DND-41 (cell line): Measurements from ENCODE around the gene ASPG.

ENCODE experiments used
- ATAC-seq: fragments of 200-7000 bp; cut with Tn5 transposase; 3 replicates; pipeline ENCODE4 v1.9.1; 2021; ENCODE audit warnings: low read depth; ENCODE audit not compliant: insufficient read depth
- DNase-seq: peaks from one replicate; pipeline ENCODE4 v3.0.0-alpha.2; 2020
- H2AFZ ChIP-seq: 2 replicates; pipeline ENCODE4 v1.6.0; 2012; ENCODE audit warnings: low read depth, low read length
- H3K27ac ChIP-seq: 2 replicates; pipeline ENCODE4 v1.5.1; 2012; ENCODE audit warnings: low read length, inconsistent platforms
- H3K27me3 ChIP-seq: fragments of 200-600 bp; sonication (generic); 2 replicates; pipeline ENCODE4 v1.6.0; 2012; ENCODE audit warnings: low read length, mild to moderate bottlenecking, inconsistent platforms; ENCODE audit not compliant: insufficient read depth, poor library complexity
- H3K36me3 ChIP-seq: 2 replicates; pipeline ENCODE4 v1.5.1; 2012; ENCODE audit warnings: low read length, inconsistent platforms; ENCODE audit not compliant: insufficient read depth
- H3K4me1 ChIP-seq: 2 replicates; pipeline ENCODE4 v1.5.1; 2012; ENCODE audit warnings: mild to moderate bottlenecking, low read length; ENCODE audit not compliant: insufficient read depth
- H3K4me2 ChIP-seq: 2 replicates; pipeline ENCODE4 v1.6.0; 2012; ENCODE audit warnings: mild to moderate bottlenecking, moderate library complexity, low read length, inconsistent platforms; ENCODE audit not compliant: insufficient read depth
- H3K4me3 ChIP-seq, 2 experiments: fragments of 200-600 bp in 1 of 2; shearing (Covaris generic) in 1 of 2; 2 replicates each; pipeline ENCODE4 v1.5.1; 2012 to 2016; ENCODE audit warnings: inconsistent platforms in 2 of 2, low read length in 2 of 2, mild to moderate bottlenecking in 2 of 2, low read depth in 1 of 2, moderate library complexity in 1 of 2
- H3K79me2 ChIP-seq: 2 replicates; pipeline ENCODE4 v1.6.0; 2012; ENCODE audit warnings: low read length, inconsistent platforms; ENCODE audit not compliant: insufficient read depth
- H3K9ac ChIP-seq: 2 replicates; pipeline ENCODE4 v1.6.0; 2012; ENCODE audit warnings: low read depth, mild to moderate bottlenecking, inconsistent platforms, low read length, moderate library complexity
- H3K9me3 ChIP-seq: 2 replicates; pipeline ENCODE4 v1.5.1; 2012; ENCODE audit warnings: low read length, moderate library complexity, mild to moderate bottlenecking, inconsistent platforms; ENCODE audit not compliant: insufficient read depth, severe bottlenecking
- H4K20me1 ChIP-seq: 2 replicates; pipeline ENCODE4 v1.6.0; 2012; ENCODE audit warnings: low read length; ENCODE audit not compliant: insufficient read depth
- CTCF ChIP-seq: IDR thresholded peaks from 2 replicates; pipeline ENCODE4 v1.5.1; 2012; ENCODE audit warnings: borderline replicate concordance, low read length, moderate library complexity, mild to moderate bottlenecking; ENCODE audit not compliant: poor library complexity, severe bottlenecking; ENCODE audit errors: extremely low read depth
- EZH2 ChIP-seq: IDR thresholded peaks from 3 replicates; pipeline ENCODE4 v1.6.1; 2012; ENCODE audit warnings: borderline replicate concordance, low read depth, mild to moderate bottlenecking, moderate library complexity, low read length, inconsistent platforms; ENCODE audit not compliant: severe bottlenecking

The ASPG gene

GRCh38 chr14:104120281-104120741 lies 34.8 kb downstream of the ASPG start:
- Histone ChIP-seq H3K36me3 (no peaks in the 10 kb centered on the region), H3K9me3 (peaks cover 8% of the 10 kb centered on the region), H3K4me1 (no peaks in the 10 kb centered on the region), H3K9ac (no peak overlapping the region), H3K4me3 (no peak overlapping the region), H4K20me1 (no peaks in the 10 kb centered on the region), H3K79me2 (no peaks in the 10 kb centered on the region), H3K27me3 (peaks cover 4% of the 10 kb centered on the region), H3K27ac (no peak overlapping the region), H3K4me2 (no peak overlapping the region), H2AFZ (no peak overlapping the region)
- DNase-seq (no peak), ATAC-seq (no peak)
- TF ChIP-seq EZH2 (no peak), CTCF (no peak)

- DNase-seq (no peak), ATAC-seq (no peak)
- no peak overlapping the region for H3K4me2 ChIP-seq
- peaks cover 8% of the 10 kb centered on the region for H3K9me3 ChIP-seq
- H3K27ac ChIP-seq = no peak overlapping the region
- TF ChIP-seq EZH2 = no peak
- TF ChIP-seq CTCF = no peak
- H3K4me3 ChIP-seq = no peak overlapping the region
- no peaks in the 10 kb centered on the region for H4K20me1 ChIP-seq
- H3K4me1 ChIP-seq = no peaks in the 10 kb centered on the region
- H3K79me2 ChIP-seq = no peaks in the 10 kb centered on the region
- H3K9ac ChIP-seq = no peak overlapping the region
- peaks cover 4% of the 10 kb centered on the region for H3K27me3 ChIP-seq
- no peak overlapping the region for H2AFZ ChIP-seq
- no peaks in the 10 kb centered on the region for H3K36me3 ChIP-seq
Observed at GRCh38 chr14:104121142-104121541, 35.6 kb downstream of the ASPG start.

- peaks cover 13% of the 10 kb centered on the region for H3K9me3 ChIP-seq
Observed at GRCh38 chr14:104123879-104124278, 38.4 kb downstream of the ASPG start.

More at GRCh38 chr14:104123879-104124278, 38.4 kb downstream of the ASPG start:
- H3K9ac ChIP-seq = no peak overlapping the region
- H3K79me2 ChIP-seq = no peaks in the 10 kb centered on the region
- DNase-seq = no peak
- H3K27ac ChIP-seq = no peak overlapping the region
- H3K4me2 ChIP-seq = no peak overlapping the region
- H2AFZ ChIP-seq = no peak overlapping the region
- ATAC-seq = no peak
- no peaks in the 10 kb centered on the region for H3K36me3 ChIP-seq
- H4K20me1 ChIP-seq = no peaks in the 10 kb centered on the region
- no peaks in the 10 kb centered on the region for H3K4me1 ChIP-seq
- no peak overlapping the region for H3K4me3 ChIP-seq
- H3K27me3 ChIP-seq = peaks cover 4% of the 10 kb centered on the region
- TF ChIP-seq CTCF = no peak
- TF ChIP-seq EZH2 = no peak
